Measurements from ENCODE around the gene EFCAB6.

- TF ChIP-seq CTCF (IDR thresholded peaks at IDR 0.05; ENCODE audit: low read depth, low read length, missing input control) = no peak
- no peak for TF ChIP-seq GABPA (IDR thresholded peaks at IDR 0.05 in 1 of 2, conservative IDR thresholded peaks at IDR 0.05 in 1 of 2)
- no peak for TF ChIP-seq REST (IDR thresholded peaks at IDR 0.05)
- no peak for TF ChIP-seq EGR1 (IDR thresholded peaks at IDR 0.05; ENCODE audit: low read depth in 2 of 2)
- no peak for TF ChIP-seq TAF1 (conservative IDR thresholded peaks at IDR 0.05)
- TF ChIP-seq SP1 (IDR thresholded peaks at IDR 0.05) = no peak
- TF ChIP-seq MAX (IDR thresholded peaks at IDR 0.05) = no peak
These were observed 313.2 kb downstream of the EFCAB6 start for GRCh38 chr22:43498856-43499253.
